Measurements from ENCODE around the gene GPBP1L1. TPM values are rescaled to one million over a fixed set of nuclear protein-coding genes. Genes with fewer than 3 reads are reported as not detected.
A peak's percentile ranks its signal among the peaks of the same experiment; 100 is the strongest.

The GPBP1L1 gene
- total and polyA plus RNA-seq, 9 of the 15 experiments (the other 6 are each of a cell fraction or from before 2014, with no cell fraction given), result 86.0 to 216 (median 138) TPM

DNA sequence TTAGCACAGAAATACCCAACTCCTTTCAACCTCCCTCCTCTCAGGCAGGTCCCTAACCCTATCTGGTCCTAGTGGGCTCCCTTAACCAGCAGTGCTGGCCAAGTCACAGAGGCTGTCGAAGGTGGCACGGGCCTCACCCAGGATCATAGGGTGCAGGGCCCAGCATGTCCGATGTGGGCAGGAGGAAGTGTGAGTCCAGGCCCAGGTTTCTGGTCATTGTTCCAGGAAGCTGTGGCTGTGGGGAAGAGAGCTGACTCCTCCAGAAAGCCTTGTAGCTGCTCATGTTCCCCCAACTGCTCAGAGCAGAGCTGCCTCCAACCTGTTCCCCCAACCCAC, 64.9 kb downstream of the GPBP1L1 start:
- Histone ChIP-seq H3K4me3 (no peak overlapping the region), H3K79me2 (ENCODE audit: control insufficient read depth, insufficient read depth, low read length) (no peaks in the 10 kb centered on the region), H3K9me3 (replicated peaks; ENCODE audit: control insufficient read depth, insufficient read depth, low read depth, low read length) (no peaks in the 10 kb centered on the region), H3K27ac (ENCODE audit: extremely low read depth, low read depth, low read length) (no peak overlapping the region), H3K4me2 (ENCODE audit: insufficient read depth, low read length) (no peak overlapping the region), H3K9ac (ENCODE audit: insufficient read depth in 1 of 2, low read depth in 2 of 2, low read length in 2 of 2) (peak overlapping the region in 1 of 2 experiments; percentile 53; a peak in 1 of 4 replicates), H3K27me3 (ENCODE audit: control insufficient read depth in 2 of 2, insufficient read depth in 2 of 2, low read length in 2 of 2) (no peaks in the 10 kb centered on the region), H3K4me1 (replicated peaks in 1 of 2; ENCODE audit: control insufficient read depth in 2 of 2, insufficient read depth in 2 of 2, low read length in 2 of 2) (peaks cover 0 to 17% of the 10 kb centered on the region in 2 experiments; a peak in 2 of 5 replicates), H3K36me3 (ENCODE audit: control insufficient read depth, insufficient read depth, low read length) (peaks cover 68% of the 10 kb centered on the region), H2AFZ (ENCODE audit: low read depth, low read length) (no peak overlapping the region), H4K20me1 (replicated peaks; ENCODE audit: control insufficient read depth, insufficient read depth, low read length) (no peaks in the 10 kb centered on the region; the same call in none of the 2 replicates), H3K9me1 (ENCODE audit: control insufficient read depth, insufficient read depth, low read length) (no peaks in the 10 kb centered on the region)
- no TSS peak for BruUV-seq (replicated peaks)
- in situ Hi-C loops (cut with MboI) (no loop called here), intact Hi-C loops (cut with micrococcal nuclease) (no loop called here)
- ChIA-PET CTCF (ENCODE audit: low intra/inter-chr PET ratio) (no interaction called here), POLR2A (interaction anchor here (0.6 to 1.7 kb wide), 4 partner anchors 10 to 633 kb away, joined by 3 to 5 read pairs (median 3); partner anchors contain the start of gene PRDX1)
- peak; percentile 14 for TF ChIP-seq POLR2G (IDR thresholded peaks at IDR 0.05; ENCODE audit: low read depth, low read length)
- TF ChIP-seq RBM22 (IDR thresholded peaks at IDR 0.05; ENCODE audit: low read depth, low read length, poor library complexity, severe bottlenecking), result peak; percentile 76
- TF ChIP-seq ZNF445 (CRISPR knock-in tag; IDR thresholded peaks at IDR 0.05; ENCODE audit: low read depth), result no peak
- TF ChIP-seq MYNN (IDR thresholded peaks at IDR 0.05), result 0 out of 2 replicates have a peak, but pooled peaks have one; percentile 11
- TF ChIP-seq MYNN (CRISPR knock-in tag; IDR thresholded peaks at IDR 0.05), result no peak
- no peak for TF ChIP-seq SIX5 (IDR thresholded peaks at IDR 0.05; ENCODE audit: borderline replicate concordance in 1 of 2, insufficient read depth in 1 of 2, low read depth in 1 of 2, low read length in 2 of 2)
- WGBS (ENCODE audit: insufficient coverage, low coverage, missing lambda C conversion rate), result 94% methylated on average over 3 of the region's 3 CpGs
- DNase-seq (ENCODE audit: extremely low read depth in 1 of 4, low spot score in 3 of 4) (peak in 1 of 4 experiments; percentile 20), FAIRE-seq (no peak), ATAC-seq (peak; percentile 2; the same call in 1 of the 3 replicates)

Data from K562 (cell line).